SK-N-SH (cell line): ENCODE measurements around the gene ITGBL1.
A peak's percentile ranks its signal among the peaks of the same experiment; 100 is the strongest.

Experiments
- JUND ChIP-seq: IDR thresholded peaks from 2 replicates; pipeline ENCODE4 v1.4.0; 2012
- TF ChIP-seq, protein P1 (sequence below): fragments of 150-350 bp; IDR thresholded peaks from 2 replicates; pipeline ENCODE4 v1.6.1; 2017; ENCODE audit warnings: antibody characterized with exemption, low read length, low read depth, borderline replicate concordance
- TF ChIP-seq, protein P2 (sequence below): IDR thresholded peaks from 2 replicates; pipeline ENCODE4 v1.4.0; 2012; ENCODE audit warnings: low read depth
- TF ChIP-seq, protein P3 (sequence below): fragments of 200-600 bp; sonication (generic); IDR thresholded peaks from 2 replicates; pipeline ENCODE4 v1.6.1; 2017; ENCODE audit warnings: antibody characterized with exemption, mild to moderate bottlenecking, moderate library complexity

DNA sequence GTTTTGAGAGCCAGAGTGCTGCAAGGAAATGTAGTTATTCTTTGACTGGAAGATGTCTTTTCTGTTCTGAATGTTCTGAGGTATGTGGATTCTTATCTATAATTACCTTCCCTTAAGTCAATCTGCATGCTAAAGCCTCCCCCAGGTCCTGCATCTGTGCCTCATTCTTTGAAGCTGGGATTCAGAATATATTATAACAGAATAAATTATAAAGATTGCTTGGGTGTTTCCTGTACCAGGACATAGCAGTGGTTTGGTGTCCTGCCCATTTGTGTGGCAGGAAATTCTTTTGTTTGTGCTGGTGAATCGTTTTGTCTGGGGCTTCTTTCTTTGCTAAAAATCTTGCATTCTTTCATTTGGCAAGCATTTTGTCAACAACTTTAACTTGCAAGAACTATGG lies 60.2 kb downstream of the ITGBL1 start:
- TF ChIP-seq, protein P1, sequence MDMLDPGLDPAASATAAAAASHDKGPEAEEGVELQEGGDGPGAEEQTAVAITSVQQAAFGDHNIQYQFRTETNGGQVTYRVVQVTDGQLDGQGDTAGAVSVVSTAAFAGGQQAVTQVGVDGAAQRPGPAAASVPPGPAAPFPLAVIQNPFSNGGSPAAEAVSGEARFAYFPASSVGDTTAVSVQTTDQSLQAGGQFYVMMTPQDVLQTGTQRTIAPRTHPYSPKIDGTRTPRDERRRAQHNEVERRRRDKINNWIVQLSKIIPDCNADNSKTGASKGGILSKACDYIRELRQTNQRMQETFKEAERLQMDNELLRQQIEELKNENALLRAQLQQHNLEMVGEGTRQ: no peak
- TF ChIP-seq, protein P2, sequence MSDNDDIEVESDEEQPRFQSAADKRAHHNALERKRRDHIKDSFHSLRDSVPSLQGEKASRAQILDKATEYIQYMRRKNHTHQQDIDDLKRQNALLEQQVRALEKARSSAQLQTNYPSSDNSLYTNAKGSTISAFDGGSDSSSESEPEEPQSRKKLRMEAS: no peak
- peak; percentile 41; the same call in 1 of the 2 replicates for TF ChIP-seq JUND
- TF ChIP-seq, protein P3, sequence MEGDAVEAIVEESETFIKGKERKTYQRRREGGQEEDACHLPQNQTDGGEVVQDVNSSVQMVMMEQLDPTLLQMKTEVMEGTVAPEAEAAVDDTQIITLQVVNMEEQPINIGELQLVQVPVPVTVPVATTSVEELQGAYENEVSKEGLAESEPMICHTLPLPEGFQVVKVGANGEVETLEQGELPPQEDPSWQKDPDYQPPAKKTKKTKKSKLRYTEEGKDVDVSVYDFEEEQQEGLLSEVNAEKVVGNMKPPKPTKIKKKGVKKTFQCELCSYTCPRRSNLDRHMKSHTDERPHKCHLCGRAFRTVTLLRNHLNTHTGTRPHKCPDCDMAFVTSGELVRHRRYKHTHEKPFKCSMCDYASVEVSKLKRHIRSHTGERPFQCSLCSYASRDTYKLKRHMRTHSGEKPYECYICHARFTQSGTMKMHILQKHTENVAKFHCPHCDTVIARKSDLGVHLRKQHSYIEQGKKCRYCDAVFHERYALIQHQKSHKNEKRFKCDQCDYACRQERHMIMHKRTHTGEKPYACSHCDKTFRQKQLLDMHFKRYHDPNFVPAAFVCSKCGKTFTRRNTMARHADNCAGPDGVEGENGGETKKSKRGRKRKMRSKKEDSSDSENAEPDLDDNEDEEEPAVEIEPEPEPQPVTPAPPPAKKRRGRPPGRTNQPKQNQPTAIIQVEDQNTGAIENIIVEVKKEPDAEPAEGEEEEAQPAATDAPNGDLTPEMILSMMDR: no peak
